Astrocyte of the spinal cord (primary cell): ENCODE data around the gene ZNF92.
"Not testable (repeated sequence)": the region's sequence is repeated elsewhere in the genome, so short reads cannot be mapped to it uniquely, and the experiment has no call there.

Experiments
- DNase-seq: peaks from one replicate; pipeline ENCODE4 v3.0.0; 2011; ENCODE audit warnings: low read depth, low spot score
- H3K4me3 ChIP-seq: 2 replicates; pipeline ENCODE4 v1.5.1; 2011; ENCODE audit warnings: low read depth, mild to moderate bottlenecking, low read length, moderate library complexity
- CTCF ChIP-seq: IDR thresholded peaks from 2 replicates; pipeline ENCODE4 v1.5.1; 2012; ENCODE audit warnings: low read depth, mild to moderate bottlenecking, low read length, inconsistent platforms
- in situ Hi-C: cut with HindIII; loops from 2 replicates; pipeline ENCODE4 v1.10.0; 2017; ENCODE audit warnings: low sequenced_read_pairs

ZNF92 gene

GRCh38 chr7:65373608-65374351 lies at the start of gene ZNF92:
TSS of gene ZNF92 (plus strand) at chr7:65373855. CDS start at chr7:65373998, 143 bp downstream.
- DNase-seq: peak; percentile 94
- peak within 1 kb of the TSS; percentile 95 for H3K4me3 ChIP-seq
- in situ Hi-C loops: no loop called here
- TF ChIP-seq CTCF: no peak

GRCh38 chr7:65325793-65326432 lies 47.7 kb upstream of the ZNF92 start:
- H3K4me3 ChIP-seq: no peak overlapping the region
- TF ChIP-seq CTCF: no peak
- in situ Hi-C loops: no loop called here
- peak; percentile 8 for DNase-seq

DNA sequence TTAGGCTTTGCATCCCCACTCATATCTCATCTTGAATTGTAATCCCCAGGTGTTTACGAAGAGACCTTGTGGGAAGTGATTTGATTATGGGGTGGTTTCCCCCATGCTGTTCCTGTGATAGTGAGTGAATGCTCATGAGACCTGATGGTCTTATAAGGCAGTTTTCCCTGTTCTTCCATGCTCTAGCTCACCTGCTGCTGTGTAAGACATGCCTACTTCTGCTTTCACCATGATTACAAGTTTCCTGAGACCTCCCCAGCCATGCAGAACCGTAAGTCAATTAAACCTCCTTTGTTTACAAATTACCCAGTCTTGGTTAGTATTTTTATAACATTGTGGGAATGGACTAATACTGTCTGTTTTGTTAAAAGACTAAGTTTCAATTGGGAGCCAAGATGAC lies 35.3 kb upstream of the ZNF92 start:
- in situ Hi-C loops: no loop called here
- no peak overlapping the region for H3K4me3 ChIP-seq
- DNase-seq: no peak
- TF ChIP-seq CTCF: no peak

DNA sequence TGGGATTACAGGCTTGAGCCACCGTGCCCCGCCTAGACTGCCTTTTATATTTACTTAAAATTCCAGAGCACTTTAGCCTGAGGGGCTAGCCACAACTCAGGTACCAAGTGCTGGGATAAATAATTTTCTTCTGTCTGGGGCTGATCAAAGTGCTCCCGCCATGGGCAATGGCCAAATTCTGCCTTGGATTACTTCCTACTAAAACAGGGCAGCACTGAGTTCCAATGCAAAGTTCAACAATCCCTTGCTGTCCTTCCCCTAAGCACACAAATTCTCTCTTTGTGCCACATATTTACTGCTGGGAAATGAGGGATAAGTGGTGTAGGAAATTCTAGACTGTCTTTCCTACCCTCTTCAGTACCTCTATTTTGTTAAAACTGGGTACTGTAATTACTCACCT lies 34.4 kb upstream of the ZNF92 start:
- DNase-seq: no peak
- no peak for TF ChIP-seq CTCF
- in situ Hi-C loops: no loop called here
- H3K4me3 ChIP-seq: no peak overlapping the region

- in situ Hi-C loops: no loop called here
- no peak for TF ChIP-seq CTCF
- no peak for DNase-seq
- H3K4me3 ChIP-seq: no peak overlapping the region
Observed at GRCh38 chr7:65342723-65343629, 30.7 kb upstream of the ZNF92 start.

GRCh38 chr7:65344541-65344940 lies 29.1 kb upstream of the ZNF92 start:
- DNase-seq, H3K4me3 ChIP-seq, in situ Hi-C loops: not testable (repeated sequence)
